Heart right ventricle (tissue), 16 donors: ENCODE measurements around the gene MFSD12. TPM values are rescaled to one million over a fixed set of nuclear protein-coding genes. Genes with fewer than 3 reads are reported as not detected.

Experiments used
- ATAC-seq, 8 donors: fragments of 200-7000 bp; cut with Tn5 transposase; one replicate each; pipeline ENCODE4 v1.9.1; 2020; ENCODE audit warnings: mild to moderate bottlenecking in 8 of 8, moderate library complexity in 8 of 8, moderate number of reproducible peaks in 1 of 8
- DNase-seq, 2 donors: peaks; one replicate each; pipeline ENCODE4 v3.0.0-alpha.2; 2020
- H3K27ac ChIP-seq, 10 donors: fragments of 200-600 bp; sonication (generic) in 2 of 10; one replicate each; pipeline versions ENCODE4 v1.5.0 to v1.8.0; 2020 to 2022; ENCODE audit warnings: mild to moderate bottlenecking in 3 of 10
- H3K27me3 ChIP-seq, 7 donors: fragments of 200-600 bp; one replicate each; pipeline ENCODE4 v1.8.0; 2021 to 2022; ENCODE audit warnings: mild to moderate bottlenecking in 2 of 7
- H3K36me3 ChIP-seq, 9 donors: fragments of 200-600 bp; sonication (generic) in 1 of 9; one replicate each; pipeline versions ENCODE4 v1.5.0 to v1.8.0; 2020 to 2022; ENCODE audit warnings: mild to moderate bottlenecking in 2 of 9
- H3K4me1 ChIP-seq, 9 donors: fragments of 200-600 bp; sonication (generic) in 1 of 9; one replicate each; pipeline versions ENCODE4 v1.5.0 to v1.8.0; 2020 to 2022; ENCODE audit warnings: mild to moderate bottlenecking in 4 of 9
- H3K4me3 ChIP-seq, 10 donors: fragments of 200-600 bp; sonication (generic) in 2 of 10; one replicate each; pipeline versions ENCODE4 v1.5.0 to v1.8.0; 2020 to 2022; ENCODE audit warnings: mild to moderate bottlenecking in 7 of 10, moderate library complexity in 2 of 10
- H3K9me3 ChIP-seq, 11 donors: fragments of 200-600 bp in 10 of 11; sonication (generic) in 2 of 11; one replicate each; pipeline versions ENCODE4 v1.5.0 to v1.8.0; 2013 to 2022; ENCODE audit warnings: mild to moderate bottlenecking in 2 of 11, control low read depth in 1 of 11, moderate library complexity in 1 of 11
- CTCF ChIP-seq, 9 donors: fragments of 200-600 bp; sonication (generic) in 2 of 9; IDR thresholded peaks; one replicate each; pipeline versions ENCODE4 v1.5.0 to v1.8.0; 2021 to 2022; ENCODE audit warnings: antibody characterized with exemption in 9 of 9, mild to moderate bottlenecking in 5 of 9, moderate library complexity in 1 of 9
- WGBS, 2 donors: extraction: QIAGEN DNeasy Blood & Tissue Kit; methylation state at CpG; one replicate each; pipeline ENCODE4 v1.1.7; 2013; ENCODE audit warnings: inconsistent platforms in 1 of 2; 5-methylcytosine and 5-hydroxymethylcytosine counted together
- intact Hi-C, 10 donors: fragments of 100-400 bp; cut with DNase I; formaldehyde crosslinking; loops; one replicate each; pipeline versions ENCODE4 v1.11.1 to v1.14.2; 2022
- polyA plus RNA-seq, 2 donors: library from polyadenylated mRNA; stranded (reverse); fragments of 200-250 nt; gene quantifications; one replicate each; pipeline ENCODE4 v1.2.3, GENCODE V29; 2013
- total RNA-seq, 10 donors: library from RNA; stranded (reverse); fragmentation: NEBNext Ultra II Directional in 3 of 10; extraction: Animal tissue kit (Norgen Biotek cat#: 25700) in 3 of 10; gene quantifications; one replicate each; pipeline versions ENCODE4 v1.2.1 to v1.2.4, GENCODE V29; 2021 to 2023
- donor health status: Arrhythmogenic right ventricular cardiomyopathy.
- donor health status: ischemic (EF 13 %, LVEDD 7.1; RV severe dilation, severe dysfunction).
- donor health status: healthy with polysubstance abuse.
- donor health status: DM: no; HTN: yes; CAD: no.
- donor health status: DM: no; HTN: no; CAD: no.
- donor health status: ischemic (EF 25% LVEDD 6.9; RV normal size, moderate dysfunction).
- donor health status: ischemic (EF 25% LVEDD 5.7; RV mildly dilated, moderate dysfunction).
- donor health status: healthy.
- donor health status: DM: yes; HTN: yes; CAD: no.
- donor health status: Ischemic cardiomyopathy.
- donor health status: ischemic (EF 35%, LVEDD 5.7; RV mildly dilated, moderate dysfunction).
- donor health status: nonischemic (EF 11% LVEDD 7.7; RV severe dilation, severe dysfunction).
- donor health status: DM: yes; HTN: yes; CAD: no.
- donor health status: PGD.
- donor health status: ischemic (EF 29% LVEDD 5.4; RV normal size, mild dysfunction).
- donor health status: nonischemic (EF 23%, LVEDD 6.1; RV moderate dilation, normal function).

The MFSD12 gene
- total and polyA plus RNA-seq, 12 donors, result 11.6 to 43.2 (median 22.1) TPM

GRCh38 chr19:3555653-3556422 lies 1.5 kb downstream of the MFSD12 start:
- no peak for TF ChIP-seq CTCF (IDR thresholded peaks at IDR 0.05)
- intact Hi-C loops, result loop anchor here in 3 of 10 donors (10.0 kb wide), 1 partner anchor 149 kb away; the partner anchor contains the start of genes PIP5K1C (in 3 of the 3) and TJP3 (in 3 of the 3)
- H3K27me3 ChIP-seq, result no peaks in the 10 kb centered on the region
- 78 to 79% methylated on average over 15 of the region's 15 CpGs for WGBS, 2 donors
- peaks cover 0 to 4% (median 0%) of the 10 kb centered on the region in 9 donors for H3K36me3 ChIP-seq
- H3K27ac ChIP-seq, result peak overlapping the region in 3 of 10 donors; percentile 76 to 90 (median 83)
- DNase-seq (no peak), ATAC-seq (no peak)
- H3K9me3 ChIP-seq, result no peaks in the 10 kb centered on the region
- H3K4me3 ChIP-seq, result peak overlapping the region in 9 of 10 donors; percentile 78 to 96 (median 91)
- H3K4me1 ChIP-seq, result peaks cover 10 to 55% (median 52%) of the 10 kb centered on the region in 9 donors

- Histone ChIP-seq H3K27ac (peak overlapping the region in 8 of 10 donors; percentile 10 to 92 (median 76)), H3K4me1 (peaks cover 10 to 55% (median 52%) of the 10 kb centered on the region in 9 donors), H3K27me3 (no peaks in the 10 kb centered on the region), H3K4me3 (peak overlapping the region in 3 of 10 donors; percentile 3 to 84 (median 18)), H3K9me3 (no peaks in the 10 kb centered on the region), H3K36me3 (peaks cover 0 to 10% (median 0%) of the 10 kb centered on the region in 9 donors)
- intact Hi-C loops, result loop anchor here in 4 of 10 donors (5.0 to 10.0 kb wide), 2 partner anchors 63 to 150 kb away; partner anchors contain the start of genes PIP5K1C (in 3 of the 4) and TJP3 (in 3 of the 4)
- no peak for DNase-seq
- 71 to 81% methylated on average over 21 of the region's 21 CpGs for WGBS, 2 donors
- TF ChIP-seq CTCF (IDR thresholded peaks at IDR 0.05), result no peak
- ATAC-seq, result no peak
Observed at GRCh38 chr19:3554254-3555083, 2.9 kb downstream of the MFSD12 start.

- WGBS, 2 donors, result 78 to 84% methylated on average over 9 of the region's 9 CpGs
- peaks cover 10 to 62% (median 39%) of the 10 kb centered on the region in 9 donors for H3K4me1 ChIP-seq
- no peaks in the 10 kb centered on the region for H3K27me3 ChIP-seq
- H3K9me3 ChIP-seq, result no peaks in the 10 kb centered on the region
- H3K36me3 ChIP-seq, result peaks cover 0 to 29% (median 0%) of the 10 kb centered on the region in 9 donors
- intact Hi-C loops, result loop anchor here in 4 of 10 donors (5.0 to 10.0 kb wide), 2 partner anchors 66 to 153 kb away; partner anchors contain the start of genes PIP5K1C (in 3 of the 4) and TJP3 (in 3 of the 4)
- no peak overlapping the region for H3K4me3 ChIP-seq
- peak overlapping the region in 1 of 10 donors; percentile 92 for H3K27ac ChIP-seq
- no peak for ATAC-seq
- no peak for TF ChIP-seq CTCF (IDR thresholded peaks at IDR 0.05)
- no peak for DNase-seq
Observed at GRCh38 chr19:3551792-3552095, 5.6 kb downstream of the MFSD12 start.
